HG02642 (cell line): ENCODE results near the gene MUC2.

Experiments
- ATAC-seq: cut with Tn5 transposase; IDR thresholded peaks from one replicate; pipeline ENCODE4 v1.9.1; 2021; ENCODE audit warnings: mild to moderate bottlenecking; ENCODE audit not compliant: unreplicated experiment, poor library complexity

The MUC2 gene

DNA sequence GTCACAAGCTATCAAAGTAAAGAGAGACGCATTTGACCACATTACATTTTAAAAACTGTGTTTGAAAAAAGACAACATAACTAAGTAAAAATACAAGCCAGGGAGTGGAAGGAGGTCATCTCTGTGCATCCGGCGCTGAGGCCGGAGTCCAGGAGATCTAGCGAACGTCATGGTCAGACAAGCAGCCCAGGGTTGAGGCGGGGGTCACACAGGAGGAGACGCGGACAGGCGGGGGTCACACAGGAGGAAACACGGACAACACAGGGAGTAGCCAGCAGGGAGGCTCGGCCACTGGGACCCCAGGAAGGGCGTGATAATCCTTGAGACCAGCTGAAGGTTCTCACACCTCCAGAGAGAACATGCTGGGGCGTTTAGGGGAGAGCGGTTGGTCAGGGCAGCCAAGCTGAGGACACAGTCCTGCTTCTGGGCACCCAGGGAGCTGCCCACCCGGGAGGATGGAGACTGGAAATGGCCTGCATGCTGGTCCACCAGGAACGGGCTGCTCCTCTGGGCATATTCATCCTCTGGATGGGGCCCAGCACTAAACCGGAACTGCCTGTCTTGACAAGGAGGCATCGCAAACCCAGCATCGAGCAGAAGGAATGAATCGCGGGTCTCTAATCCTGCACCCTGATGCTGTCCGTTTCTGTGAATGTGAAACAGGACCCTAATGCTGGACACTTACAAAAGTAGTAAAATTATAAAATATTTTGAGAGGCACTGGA lies 42.2 kb downstream of the MUC2 start:
- ATAC-seq, result no peak

DNA sequence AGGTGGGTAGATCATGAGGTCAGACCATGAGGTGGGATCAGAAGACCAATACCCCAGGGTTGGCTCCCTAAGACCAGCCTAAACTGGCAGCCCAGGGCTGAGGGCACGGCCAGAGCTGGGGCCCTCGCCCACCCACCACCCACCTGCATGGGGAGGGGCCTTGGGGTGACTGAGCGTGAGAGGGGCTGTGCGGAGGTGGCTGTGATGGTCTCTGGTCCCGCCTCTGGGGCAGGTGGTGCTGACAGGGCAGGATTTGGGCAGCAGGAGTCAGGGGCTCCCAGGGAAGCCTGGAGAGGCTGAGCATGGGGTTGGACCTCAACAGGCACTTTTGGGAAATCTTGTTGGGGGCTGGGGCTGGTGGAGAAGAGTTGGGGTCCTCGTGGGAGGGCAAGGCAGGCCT lies 43.3 kb downstream of the MUC2 start:
- no peak for ATAC-seq

DNA sequence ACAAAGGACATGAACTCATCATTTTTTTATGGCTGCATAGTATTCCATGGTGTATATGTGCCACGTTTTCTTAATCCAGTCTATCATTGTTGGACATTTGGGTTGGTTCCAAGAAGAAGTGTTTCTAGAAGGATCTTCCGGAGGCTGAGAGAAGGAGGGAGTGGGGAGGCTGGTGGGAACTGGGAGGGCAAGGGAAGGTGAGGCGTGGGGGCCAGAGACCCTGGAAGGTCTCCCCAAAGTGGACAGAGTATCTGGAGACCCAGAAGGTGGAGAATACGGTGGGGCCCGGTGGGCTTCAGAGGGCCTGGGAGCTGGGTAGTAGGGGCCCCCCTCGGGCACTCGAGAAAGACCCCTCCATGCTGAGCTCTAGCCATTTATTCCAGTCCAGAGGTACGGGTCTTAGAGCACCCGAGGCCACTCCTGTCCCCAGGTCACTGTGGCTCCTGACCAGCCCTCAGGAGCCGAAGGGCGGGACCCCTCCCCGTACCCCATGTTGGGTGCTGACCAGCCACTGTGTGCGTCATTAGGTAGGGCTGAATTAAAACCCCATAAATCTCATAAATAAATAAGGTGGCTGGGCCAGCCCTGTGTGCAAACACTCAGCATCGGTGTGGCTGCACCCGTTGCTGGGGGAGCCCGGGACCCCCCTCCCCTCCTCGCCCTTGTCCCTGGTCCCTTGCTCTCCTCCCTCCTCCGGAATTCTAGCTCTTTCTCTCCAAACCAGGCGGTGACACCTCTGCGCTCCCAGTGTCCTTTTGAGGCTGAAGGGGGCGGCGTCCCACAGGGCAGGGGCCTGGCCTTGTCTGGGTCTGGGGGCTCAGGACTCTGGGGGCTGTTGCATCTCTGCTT lies 44.3 kb downstream of the MUC2 start:
- no peak for ATAC-seq

DNA sequence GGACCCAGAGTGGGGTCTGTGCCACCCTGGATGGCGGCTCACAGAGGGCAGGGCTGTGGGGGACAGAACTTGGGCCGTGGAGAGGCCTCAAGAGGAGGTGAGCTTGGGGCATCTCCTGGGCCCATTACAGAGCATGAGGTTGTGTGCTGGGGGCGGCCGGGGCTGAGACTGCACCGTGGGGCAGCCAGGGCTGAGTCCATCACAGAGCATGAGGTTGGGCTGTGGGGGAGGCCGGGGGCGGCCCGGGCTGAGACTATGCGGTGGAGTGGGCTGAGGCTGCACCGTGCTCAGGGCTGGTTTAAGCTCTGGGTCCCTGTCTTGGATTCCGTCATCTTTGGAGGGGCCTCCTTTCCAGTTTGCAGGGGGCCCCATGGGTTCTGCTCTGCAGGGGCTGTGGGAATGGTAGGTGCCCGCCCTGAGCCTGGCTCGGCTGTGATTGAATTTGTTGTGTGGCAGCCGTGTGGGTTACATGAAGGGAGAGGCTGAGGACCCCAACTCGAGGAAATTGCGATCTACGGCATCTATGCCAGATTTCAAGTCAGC lies 45.0 kb downstream of the MUC2 start:
- ATAC-seq, result no peak

DNA sequence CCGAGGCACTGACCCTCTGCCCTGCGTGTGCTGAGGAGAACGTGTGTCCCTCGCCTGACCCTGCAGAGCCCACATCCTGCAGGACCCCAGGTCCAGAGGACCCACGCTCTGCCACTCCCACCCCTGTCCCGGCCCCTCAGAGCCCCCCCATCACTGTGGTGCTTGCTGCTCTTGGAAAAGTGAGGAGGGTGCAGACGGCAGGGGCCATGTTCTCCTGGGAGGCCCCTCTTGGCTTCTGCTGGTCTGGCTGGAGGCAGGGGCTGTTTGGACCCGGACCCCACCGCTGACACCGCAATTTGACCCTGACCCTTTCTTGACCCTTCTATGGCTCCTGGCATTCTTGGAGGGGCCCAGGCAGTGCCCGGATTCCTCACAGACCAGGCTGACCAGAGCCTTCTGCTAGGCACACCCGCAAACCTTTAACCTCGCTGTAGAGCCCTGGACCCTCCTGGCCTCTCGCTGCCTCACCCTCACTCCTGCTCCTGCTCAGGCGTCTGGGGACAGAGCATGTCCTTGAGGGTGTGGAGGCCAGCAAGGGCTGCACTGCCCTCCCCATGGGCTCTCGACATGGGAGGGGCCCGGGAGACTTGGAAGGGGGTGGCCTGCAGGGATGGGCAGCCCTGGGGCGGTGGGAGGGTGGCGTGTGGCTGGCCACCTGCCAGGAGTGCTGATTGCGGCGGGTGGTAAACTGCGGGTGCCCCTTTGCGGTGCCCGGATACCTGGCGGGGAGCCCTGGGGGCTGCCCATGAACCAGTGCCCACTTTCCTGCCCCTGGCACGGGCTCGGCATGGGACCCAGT lies 46.1 kb downstream of the MUC2 start:
- no peak for ATAC-seq

DNA sequence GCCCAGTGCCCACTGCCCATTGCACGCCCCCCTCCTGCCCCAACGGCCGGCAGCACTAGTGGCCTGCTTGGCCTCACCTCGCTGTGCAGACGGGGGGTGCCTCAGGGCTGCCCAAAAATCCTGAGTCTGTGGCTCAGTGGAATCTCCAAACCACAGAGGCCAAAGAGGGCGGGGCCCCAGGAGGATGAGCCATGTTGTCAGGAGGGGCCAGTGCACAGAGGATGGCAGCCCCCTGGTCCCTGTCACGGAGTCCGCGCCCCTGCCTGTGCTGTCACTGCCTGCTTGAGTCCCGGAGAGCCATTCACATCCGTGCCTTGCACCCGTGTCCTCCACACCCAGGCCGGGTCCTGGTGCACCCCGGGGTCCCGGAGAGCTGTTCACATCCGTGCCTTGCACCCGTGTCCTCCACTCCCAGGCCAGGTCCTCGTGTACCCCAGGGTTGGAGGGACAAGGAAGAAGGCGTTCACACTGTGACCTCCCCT lies 46.7 kb downstream of the MUC2 start:
- no peak for ATAC-seq

DNA sequence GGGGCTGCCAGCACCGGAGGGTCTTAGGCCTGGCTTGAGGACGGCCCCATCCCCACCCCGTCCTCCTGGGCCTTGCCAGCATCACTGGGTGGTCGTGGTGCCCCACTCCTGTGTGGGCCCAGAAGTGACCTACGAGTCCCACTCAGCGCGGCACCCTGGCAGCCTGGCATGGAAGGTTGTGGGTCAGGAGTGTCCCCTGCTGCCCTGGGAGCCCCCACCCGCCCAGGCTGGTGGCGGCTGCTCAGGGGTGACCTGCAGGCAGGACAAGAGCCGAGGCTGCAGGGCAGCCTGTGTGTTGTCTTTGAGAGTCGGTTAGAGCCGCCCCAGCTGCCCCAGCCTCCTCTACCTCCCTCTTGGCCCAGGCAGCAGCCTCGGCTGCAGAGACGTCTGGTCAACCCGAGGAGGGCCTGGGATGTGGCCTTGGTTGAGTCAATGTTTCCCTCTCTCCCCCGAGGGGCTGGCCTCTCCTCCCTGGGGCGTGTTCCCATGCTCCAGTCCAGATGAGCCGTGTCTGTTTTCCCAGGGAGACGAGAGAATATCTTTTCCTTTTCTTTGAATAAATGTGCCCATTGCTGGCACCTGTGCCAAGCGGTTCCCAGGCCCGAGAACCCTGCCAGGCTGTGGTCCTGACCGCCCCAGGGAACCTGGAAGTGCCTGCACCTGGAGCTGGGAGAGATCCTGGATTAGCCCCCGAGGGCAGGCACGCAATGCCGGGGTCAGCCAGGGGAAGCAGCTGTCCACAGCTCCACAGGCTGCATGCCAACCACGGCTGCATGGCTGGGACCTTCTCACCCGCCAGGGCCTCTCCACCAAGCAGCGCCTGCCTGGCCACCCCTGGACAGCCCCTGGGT lies 47.4 kb downstream of the MUC2 start:
- no peak for ATAC-seq

DNA sequence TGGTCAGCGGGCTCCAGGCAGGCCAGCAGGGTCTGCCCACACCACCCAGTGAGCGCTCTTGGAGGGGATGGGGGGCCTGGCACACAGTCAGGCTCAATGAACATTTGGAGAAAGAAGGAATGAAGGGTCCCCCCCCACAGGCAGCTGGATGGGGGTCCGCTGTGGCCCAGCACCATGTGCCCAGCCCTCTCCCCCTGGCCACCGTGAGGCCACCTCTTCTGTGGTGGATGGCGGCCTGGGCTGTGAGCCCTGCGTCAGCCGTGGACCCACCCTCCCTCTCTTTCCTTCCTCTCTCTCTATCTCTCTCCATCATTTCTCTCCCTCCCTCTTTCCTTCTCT lies 48.0 kb downstream of the MUC2 start:
- no peak for ATAC-seq

DNA sequence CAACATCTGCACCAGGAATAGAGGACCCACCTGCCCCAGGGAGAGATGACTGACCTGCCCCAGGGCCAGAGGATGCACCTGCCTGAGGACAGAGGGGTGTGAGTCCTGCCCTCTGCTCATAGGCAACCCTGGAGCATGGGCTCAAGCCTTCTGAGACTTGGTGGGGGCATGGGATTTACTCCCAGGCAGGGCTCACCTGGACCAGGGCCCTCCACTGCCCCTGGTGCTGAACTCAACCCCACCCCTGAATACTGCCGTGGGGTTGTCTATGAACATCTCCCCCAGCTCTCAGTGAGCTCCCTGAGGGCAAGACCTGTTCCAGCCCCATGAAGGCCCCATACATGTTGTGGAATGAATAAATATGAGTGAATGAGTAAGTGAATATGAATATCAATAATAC lies 49.3 kb downstream of the MUC2 start:
- ATAC-seq, result no peak
